IMR-90 (cell line): Measurements from ENCODE around the gene GSN. TPM values are rescaled to one million over a fixed set of nuclear protein-coding genes. Genes with fewer than 3 reads are reported as not detected.

Experiments
- ATAC-seq: fragments of 200-7000 bp; cut with Tn5 transposase; 2 replicates; pipeline ENCODE4 v1.9.1; 2020; ENCODE audit warnings: low read depth, mild to moderate bottlenecking, moderate library complexity
- BruUV-seq: library from RNA; stranded (reverse); fragments of 400-500 nt; replicated peaks from 2 replicates; lab custom pipeline; 2021; lab: Mats Ljungman, UMichigan
- CTCF ChIA-PET: fragments of 300-600 bp; formaldehyde crosslinking; extraction: SDS; loops from one replicate; lab custom pipeline; 2021; ENCODE audit warnings: antibody characterized with exemption; lab: Yijun Ruan, JAX
- POLR2A ChIA-PET: fragments of 300-600 bp; sonication (Branson Sonifier 250); formaldehyde crosslinking; loops from one replicate; lab custom pipeline; 2022; ENCODE audit warnings: antibody characterized with exemption; ENCODE audit not compliant: unreplicated experiment; lab: Charles Lee
- DNase-seq: peaks from one replicate; pipeline ENCODE4 v3.0.0; 2013
- H2AFZ ChIP-seq: replicated peaks from 2 replicates; pipeline ENCODE3; 2013; ENCODE audit warnings: low read length, mild to moderate bottlenecking; ENCODE audit not compliant: poor library complexity
- H2AK5ac ChIP-seq: 2 replicates; pipeline ENCODE4 v1.6.1; 2013; ENCODE audit warnings: low read depth, low read length, inconsistent platforms
- H2AK9ac ChIP-seq: replicated peaks from 2 replicates; pipeline ENCODE3; 2013; ENCODE audit warnings: mild to moderate bottlenecking, low read depth, low read length, moderate library complexity; ENCODE audit not compliant: poor library complexity
- H2BK120ac ChIP-seq: 2 replicates; pipeline ENCODE4 v1.6.1; 2013; ENCODE audit warnings: low read depth, low read length, inconsistent platforms
- H2BK15ac ChIP-seq: 3 replicates; pipeline ENCODE4 v1.6.1; 2013; ENCODE audit warnings: low read depth, low read length, inconsistent platforms
- H2BK20ac ChIP-seq: 2 replicates; pipeline ENCODE4 v1.6.1; 2013; ENCODE audit warnings: low read depth, mild to moderate bottlenecking, inconsistent platforms, low read length, moderate library complexity
- H2BK5ac ChIP-seq: 2 replicates; pipeline ENCODE4 v1.6.1; 2013; ENCODE audit warnings: mild to moderate bottlenecking, low read depth, low read length, inconsistent platforms; ENCODE audit not compliant: poor library complexity, severe bottlenecking
- H3K14ac ChIP-seq: replicated peaks from 2 replicates; pipeline ENCODE4 v1.6.1; 2013; ENCODE audit warnings: low read depth, low read length, inconsistent platforms
- H3K18ac ChIP-seq: 2 replicates; pipeline ENCODE4 v1.6.1; 2013; ENCODE audit warnings: low read depth, low read length, control low read depth
- H3K23ac ChIP-seq: 2 replicates; pipeline ENCODE4 v1.6.1; 2013; ENCODE audit warnings: low read depth, low read length, inconsistent platforms
- H3K27ac ChIP-seq: 2 replicates; pipeline ENCODE4 v1.5.1; 2013; ENCODE audit warnings: mild to moderate bottlenecking, control low read depth, low read length; ENCODE audit not compliant: insufficient read depth
- H3K27me3 ChIP-seq: 2 replicates; pipeline ENCODE4 v1.6.1; 2013; ENCODE audit warnings: low read length; ENCODE audit not compliant: control insufficient read depth, insufficient read depth
- H3K36me3 ChIP-seq: 2 replicates; pipeline ENCODE4 v1.6.1; 2013; ENCODE audit warnings: low read length, mixed read lengths; ENCODE audit not compliant: control insufficient read depth, insufficient read depth
- H3K4ac ChIP-seq: 2 replicates; pipeline ENCODE4 v1.6.1; 2013; ENCODE audit warnings: low read depth, low read length, inconsistent platforms
- H3K4me1 ChIP-seq: 2 replicates; pipeline ENCODE4 v1.6.1; 2013; ENCODE audit warnings: low read length, mixed read lengths; ENCODE audit not compliant: control insufficient read depth, insufficient read depth
- H3K4me2 ChIP-seq: 2 replicates; pipeline ENCODE4 v1.6.1; 2013; ENCODE audit warnings: low read depth, mild to moderate bottlenecking, control low read depth, low read length, moderate library complexity
- H3K4me3 ChIP-seq: 2 replicates; pipeline ENCODE4 v1.5.1; 2013; ENCODE audit warnings: low read depth, mild to moderate bottlenecking, control low read depth, low read length, moderate library complexity; ENCODE audit not compliant: insufficient read depth
- H3K56ac ChIP-seq: 2 replicates; pipeline ENCODE4 v1.6.1; 2013; ENCODE audit warnings: low read length, inconsistent platforms; ENCODE audit not compliant: insufficient read depth; ENCODE audit errors: extremely low read depth
- H3K79me1 ChIP-seq, 2 experiments: 2 replicates each; pipeline ENCODE4 v1.6.1; 2013; ENCODE audit warnings: low read length in 2 of 2, inconsistent platforms in 1 of 2, low read depth in 1 of 2
- H3K9ac ChIP-seq: 2 replicates; pipeline ENCODE4 v1.6.1; 2013; ENCODE audit warnings: low read depth, low read length, control low read depth
- H3K9me1 ChIP-seq: 2 replicates; pipeline ENCODE4 v1.6.1; 2013; ENCODE audit warnings: low read length, inconsistent platforms; ENCODE audit not compliant: insufficient read depth
- H3K9me3 ChIP-seq: 2 replicates; pipeline ENCODE4 v1.6.1; 2013; ENCODE audit warnings: low read length; ENCODE audit not compliant: control insufficient read depth, insufficient read depth
- H4K20me1 ChIP-seq: 2 replicates; pipeline ENCODE4 v1.6.1; 2013; ENCODE audit warnings: low read length, inconsistent platforms; ENCODE audit not compliant: insufficient read depth
- H4K5ac ChIP-seq: 2 replicates; pipeline ENCODE4 v1.6.1; 2013; ENCODE audit warnings: mild to moderate bottlenecking, low read depth, low read length, control low read depth
- H4K8ac ChIP-seq, 2 experiments: 2 replicates each; pipeline ENCODE4 v1.6.1; 2013; ENCODE audit warnings: low read depth in 2 of 2, low read length in 2 of 2, control low read depth in 1 of 2, inconsistent platforms in 1 of 2
- H4K91ac ChIP-seq: 2 replicates; pipeline ENCODE4 v1.6.1; 2013; ENCODE audit warnings: low read depth, low read length, inconsistent platforms; ENCODE audit not compliant: insufficient read depth
- MAFK ChIP-seq: IDR thresholded peaks from 2 replicates; pipeline ENCODE4 v1.6.1; 2012; ENCODE audit warnings: low read depth, low read length, improper control_type of control experiment
- MAZ ChIP-seq: IDR thresholded peaks from 2 replicates; pipeline ENCODE4 v1.6.1; 2012; ENCODE audit warnings: low read depth, mild to moderate bottlenecking, low read length, improper control_type of control experiment, moderate library complexity, borderline replicate concordance
- NFE2L2 ChIP-seq: fragments of 150-350 bp; IDR thresholded peaks from 2 replicates; pipeline ENCODE4 v1.6.1; 2016; ENCODE audit warnings: low read depth, mild to moderate bottlenecking, low read length
- RAD21 ChIP-seq: IDR thresholded peaks from 2 replicates; pipeline ENCODE4 v1.6.1; 2012; ENCODE audit warnings: low read length, improper control_type of control experiment
- RCOR1 ChIP-seq: IDR thresholded peaks from 2 replicates; pipeline ENCODE4 v1.6.1; 2012; ENCODE audit warnings: mild to moderate bottlenecking, low read length, improper control_type of control experiment; ENCODE audit not compliant: insufficient replicate concordance
- RFX5 ChIP-seq: IDR thresholded peaks from 2 replicates; pipeline ENCODE4 v1.8.0; 2012; ENCODE audit warnings: low read depth, mild to moderate bottlenecking, low read length, moderate library complexity
- SMC3 ChIP-seq: fragments of 150-350 bp; IDR thresholded peaks from 2 replicates; pipeline ENCODE4 v1.6.1; 2016; ENCODE audit warnings: low read depth, mild to moderate bottlenecking, antibody characterized with exemption, low read length, moderate library complexity
- WGBS, 2 experiments: methylation state at CpG; one replicate each; pipeline versions ENCODE4 v1.1.5 to v1.1.7; 2013; ENCODE audit warnings: missing lambda C conversion rate in 2 of 2; ENCODE audit not compliant: insufficient read length in 1 of 2; ENCODE audit errors: extremely low coverage in 2 of 2; 5-methylcytosine and 5-hydroxymethylcytosine counted together
- dilution Hi-C: fragments of 300-500 bp; cut with HindIII; formaldehyde crosslinking; loops from one replicate; pipeline ENCODE4 v1.14.3; 2018; ENCODE audit warnings: low sequenced_read_pairs; ENCODE audit not compliant: unreplicated experiment
- in situ Hi-C: fragments of 300-500 bp; cut with MboI; formaldehyde crosslinking; loops from 3 replicates; pipeline ENCODE4 v1.14.3; 2019; ENCODE audit warnings: low sequenced_read_pairs, inconsistent platforms, mixed read lengths
- intact Hi-C: fragments of 100-400 bp; cut with micrococcal nuclease; formaldehyde crosslinking; loops from 2 replicates; pipeline ENCODE4 v1.10.0; 2022
- polyA plus RNA-seq, 3 experiments: library from polyadenylated mRNA; depleted of rRNA; stranded (reverse); fragments of >200 nt; gene quantifications; 2 replicates each; pipeline ENCODE4 v1.2.3, GENCODE V29; 2012; ENCODE audit warnings: low replicate concordance in 1 of 3
- total RNA-seq: library from RNA; depleted of rRNA; stranded (reverse); fragments of >200 nt; gene quantifications from 2 replicates; pipeline ENCODE4 v1.2.3, GENCODE V29; 2012

The GSN gene
- total and polyA plus RNA-seq, 2 of the 4 experiments (the other 2 are of a cell fraction) = 495 to 547 TPM

GRCh38 chr9:121302341-121302740 lies 34.4 kb downstream of the GSN start:
- ChIA-PET POLR2A (no interaction called here), CTCF (no interaction called here)
- no peak overlapping the region for H2BK5ac ChIP-seq
- no peak for TF ChIP-seq NFE2L2
- no peak for TF ChIP-seq MAFK
- TF ChIP-seq MAZ = no peak
- no peak for TF ChIP-seq RCOR1
- TF ChIP-seq RAD21 = no peak
- TF ChIP-seq SMC3 = no peak
- TF ChIP-seq RFX5 = no peak
- no peak overlapping the region for H4K8ac ChIP-seq
- no peaks in the 10 kb centered on the region for H3K27me3 ChIP-seq
- H4K5ac ChIP-seq = no peak overlapping the region
- peaks cover 42% of the 10 kb centered on the region for H3K36me3 ChIP-seq
- H2AK9ac ChIP-seq = no peak overlapping the region
- no peak for DNase-seq
- intact Hi-C loops = no loop called here
- H3K23ac ChIP-seq = no peak overlapping the region
- no peak overlapping the region for H3K14ac ChIP-seq
- no peak for ATAC-seq
- H3K4me1 ChIP-seq = peaks cover 11% of the 10 kb centered on the region; the same call in 1 of the 2 replicates
- H2BK120ac ChIP-seq = no peak overlapping the region
- H3K4me3 ChIP-seq = no peak overlapping the region
- H4K20me1 ChIP-seq = peaks cover 11% of the 10 kb centered on the region; the same call in 1 of the 2 replicates
- H3K4ac ChIP-seq = no peak overlapping the region
- H3K27ac ChIP-seq = no peak overlapping the region
- in situ Hi-C loops = no loop called here
- peaks cover 15% of the 10 kb centered on the region; the same call in 1 of the 2 replicates for H3K9me1 ChIP-seq
- no TSS peak for BruUV-seq
- WGBS, 2 experiments = 80% methylated on average over 1 of the region's 5 CpGs; no CpG with 5 or more reads in 1 of the 2 experiments
- H2BK15ac ChIP-seq = no peak overlapping the region
- no peak overlapping the region for H4K91ac ChIP-seq
- peaks cover 25 to 63% of the 10 kb centered on the region in 2 experiments for H3K79me1 ChIP-seq
- H3K56ac ChIP-seq = no peak overlapping the region
- H2AK5ac ChIP-seq = no peak overlapping the region; the same call in 1 of the 2 replicates
- no peaks in the 10 kb centered on the region for H3K9me3 ChIP-seq
- dilution Hi-C loops = no loop called here
- no peak overlapping the region for H3K9ac ChIP-seq
- H3K4me2 ChIP-seq = no peak overlapping the region
- H2BK20ac ChIP-seq = no peak overlapping the region
- H2AFZ ChIP-seq = no peak overlapping the region
- H3K18ac ChIP-seq = no peak overlapping the region
